ENCODE measurements around the gene YKT6.

DNA sequence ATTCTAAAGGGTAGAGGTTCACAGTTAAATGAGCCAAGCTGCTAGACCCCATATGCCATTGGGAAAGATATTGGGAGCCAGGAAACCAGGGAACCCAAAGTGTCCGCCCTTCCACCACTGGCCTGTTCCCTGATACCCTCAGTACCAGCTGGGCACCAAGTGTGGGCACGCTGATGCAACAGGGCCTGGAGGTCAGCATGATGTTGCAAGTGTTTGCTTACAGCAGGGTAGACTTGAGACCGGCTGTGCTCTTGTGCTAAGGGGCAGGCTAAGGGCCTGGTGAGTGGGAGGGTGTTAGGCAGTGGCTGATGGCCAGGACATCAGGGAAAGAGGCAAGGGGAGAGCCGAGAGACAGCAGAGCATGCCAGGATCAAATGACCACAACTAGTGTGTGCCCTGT, 38.6 kb upstream of the YKT6 start:
- TF ChIP-seq POLR2A (IDR thresholded peaks at IDR 0.05), result no peak
- no peak for TF ChIP-seq CTCF (IDR thresholded peaks at IDR 0.05)

Measured in transverse colon (tissue), 3 donors.